GM23338 (cell line): ENCODE measurements around the gene KLF7. TPM values are rescaled to one million over a fixed set of nuclear protein-coding genes. Genes with fewer than 3 reads are reported as not detected.

Experiments
- ATAC-seq: fragments of 200-7000 bp; cut with Tn5 transposase; 3 replicates; pipeline ENCODE4 v1.9.1; 2020
- DNase-seq: peaks from one replicate; pipeline ENCODE4 v3.0.0-alpha.2; 2015; ENCODE audit warnings: low spot score
- H2AFZ ChIP-seq: fragments of 200-600 bp; sonication (generic); 2 replicates; pipeline ENCODE4 v1.8.0; 2016; ENCODE audit warnings: antibody characterized with exemption, mild to moderate bottlenecking, moderate library complexity
- H3F3A ChIP-seq: fragments of 200-600 bp; sonication (generic); replicated peaks from 2 replicates; pipeline ENCODE4 v1.8.0; 2017; ENCODE audit warnings: antibody characterized with exemption, mixed run types, low read depth
- H3K27ac ChIP-seq: fragments of 200-600 bp; sonication (generic); 2 replicates; pipeline ENCODE4 v1.6.1; 2016; ENCODE audit warnings: low read depth
- H3K27me3 ChIP-seq: fragments of 200-600 bp; sonication (generic); 2 replicates; pipeline ENCODE4 v1.8.0; 2016; ENCODE audit warnings: mild to moderate bottlenecking, mixed run types, moderate library complexity; ENCODE audit not compliant: insufficient read depth
- H3K36me3 ChIP-seq: fragments of 200-600 bp; sonication (generic); 2 replicates; pipeline ENCODE4 v1.8.0; 2016; ENCODE audit warnings: mild to moderate bottlenecking; ENCODE audit not compliant: insufficient read depth
- H3K4me1 ChIP-seq: fragments of 200-600 bp; sonication (generic); 2 replicates; pipeline ENCODE4 v1.8.0; 2016; ENCODE audit warnings: mild to moderate bottlenecking, moderate library complexity; ENCODE audit not compliant: insufficient read depth
- H3K4me2 ChIP-seq: fragments of 200-600 bp; sonication (generic); 2 replicates; pipeline ENCODE4 v1.7.1; 2017; ENCODE audit warnings: mixed run types
- H3K4me3 ChIP-seq: fragments of 200-600 bp; sonication (generic); 2 replicates; pipeline ENCODE4 v1.6.1; 2016; ENCODE audit warnings: mixed run types
- H3K79me2 ChIP-seq: fragments of 200-600 bp; sonication (generic); replicated peaks from 2 replicates; pipeline ENCODE4 v1.8.0; 2017; ENCODE audit warnings: mild to moderate bottlenecking; ENCODE audit not compliant: insufficient read depth
- H3K9me2 ChIP-seq: fragments of 200-600 bp; sonication (generic); 2 replicates; pipeline ENCODE4 v1.8.0; 2017; ENCODE audit not compliant: insufficient read depth
- H4K20me1 ChIP-seq: fragments of 200-600 bp; sonication (generic); replicated peaks from 2 replicates; pipeline ENCODE4 v1.8.0; 2017; ENCODE audit warnings: mild to moderate bottlenecking; ENCODE audit not compliant: insufficient read depth
- H3K27ac Mint-ChIP-seq: 2 replicates; pipeline ENCODE4 v1.8.0; 2020; ENCODE audit warnings: inconsistent platforms, mild to moderate bottlenecking, moderate library complexity, mixed read lengths
- H3K27me3 Mint-ChIP-seq: 3 replicates; pipeline ENCODE4 v1.8.0; 2022; ENCODE audit warnings: low read depth, mild to moderate bottlenecking, moderate library complexity, mixed read lengths, inconsistent platforms; ENCODE audit not compliant: insufficient read depth, poor library complexity
- H3K36me3 Mint-ChIP-seq: 3 replicates; pipeline ENCODE4 v1.8.0; 2021; ENCODE audit warnings: low read depth, mild to moderate bottlenecking, inconsistent platforms, moderate library complexity, mixed read lengths
- H3K4me1 Mint-ChIP-seq: 3 replicates; pipeline ENCODE4 v1.8.0; 2020; ENCODE audit warnings: mild to moderate bottlenecking, inconsistent platforms, mixed read lengths
- H3K4me3 Mint-ChIP-seq: 3 replicates; pipeline ENCODE4 v1.8.0; 2021; ENCODE audit warnings: moderate library complexity, mild to moderate bottlenecking, inconsistent platforms, mixed read lengths
- H3K9me3 Mint-ChIP-seq: 3 replicates; pipeline ENCODE4 v1.8.0; 2020; ENCODE audit warnings: moderate library complexity, mild to moderate bottlenecking, inconsistent platforms, mixed read lengths
- CREB1 ChIP-seq: fragments of 250-450 bp; sonication (Bioruptor Pico); IDR thresholded peaks from 2 replicates; pipeline ENCODE4 v1.5.0; 2020; ENCODE audit warnings: low read depth, mild to moderate bottlenecking, moderate library complexity
- EZH2 ChIP-seq: fragments of 200-600 bp; sonication (generic); IDR thresholded peaks from one replicate; pipeline ENCODE4 v1.8.0; 2017; ENCODE audit warnings: antibody characterized with exemption, mild to moderate bottlenecking, low read depth; ENCODE audit not compliant: unreplicated experiment
- EZH2phosphoT487 ChIP-seq: fragments of 200-600 bp; sonication (generic); IDR thresholded peaks from one replicate; pipeline ENCODE4 v1.8.1; 2018; ENCODE audit warnings: antibody characterized with exemption; ENCODE audit not compliant: unreplicated experiment
- JUNB ChIP-seq: IDR thresholded peaks from one replicate; pipeline ENCODE4 v1.6.1; 2016; ENCODE audit warnings: antibody characterized with exemption; ENCODE audit not compliant: unreplicated experiment
- POLR2AphosphoS5 ChIP-seq: IDR thresholded peaks from 2 replicates; pipeline ENCODE4 v1.6.1; 2016; ENCODE audit warnings: antibody characterized with exemption, low read depth
- STAT1 ChIP-seq: IDR thresholded peaks from one replicate; pipeline ENCODE4 v1.6.1; 2016; ENCODE audit warnings: antibody characterized with exemption; ENCODE audit not compliant: unreplicated experiment
- ZNF114 ChIP-seq: fragments of 250-450 bp; sonication (Bioruptor Pico); IDR thresholded peaks from 2 replicates; pipeline ENCODE4 v1.5.0; 2020; ENCODE audit warnings: mild to moderate bottlenecking, moderate library complexity
- ZNF331 ChIP-seq: fragments of 250-450 bp; sonication (Bioruptor Pico); IDR thresholded peaks from 2 replicates; pipeline ENCODE4 v1.5.0; 2020; ENCODE audit warnings: low read depth, mild to moderate bottlenecking, moderate library complexity
- ZNF462 ChIP-seq: fragments of 250-450 bp; sonication (Bioruptor Pico); IDR thresholded peaks from 2 replicates; pipeline ENCODE4 v1.5.0; 2020; ENCODE audit warnings: mild to moderate bottlenecking, moderate library complexity
- polyA plus RNA-seq: library from polyadenylated mRNA; unstranded; fragments of >200 nt; fragmentation: Nextera tagmentation; extraction: Ambion mirVana; gene quantifications from 2 replicates; pipeline ENCODE4 v1.2.1, GENCODE V29; 2016
- total RNA-seq: library from RNA; depleted of rRNA; stranded (reverse); fragments of >200 nt; shearing (Covaris generic); gene quantifications from 2 replicates; pipeline ENCODE4 v1.2.3, GENCODE V29; 2014
- TF ChIP-seq, protein P1 (sequence below): IDR thresholded peaks from 2 replicates; pipeline ENCODE4 v1.6.1; 2016; ENCODE audit warnings: antibody characterized with exemption

KLF7 gene
- total and polyA plus RNA-seq, 2 experiments from 2014 or later = 5.7 to 15.4 TPM

- no peaks in the 10 kb centered on the region for H3F3A ChIP-seq
- Mint-ChIP-seq H3K27ac (no peak overlapping the region; the same call in 1 of the 2 replicates), H3K36me3 (peaks cover 27% of the 10 kb centered on the region), H3K4me3 (no peak overlapping the region), H3K27me3 (peaks cover 3% of the 10 kb centered on the region), H3K4me1 (peaks cover 27% of the 10 kb centered on the region), H3K9me3 (peaks cover 4% of the 10 kb centered on the region; the same call in 1 of the 3 replicates)
- H3K27me3 ChIP-seq = no peaks in the 10 kb centered on the region
- TF ChIP-seq ZNF114 (CRISPR knock-in tag) = no peak
- TF ChIP-seq ZNF462 (CRISPR knock-in tag) = 0 out of 2 replicates have a peak, but pooled peaks have one; percentile 26
- TF ChIP-seq CREB1 (CRISPR knock-in tag) = no peak
- TF ChIP-seq POLR2AphosphoS5 = no peak
- H3K4me3 ChIP-seq = no peak overlapping the region
- peak; percentile 81 for ATAC-seq
- peak; percentile 50 for DNase-seq
- H3K4me2 ChIP-seq = peak overlapping the region; percentile 35; the same call in 1 of the 2 replicates
- no peaks in the 10 kb centered on the region; the same call in 1 of the 2 replicates for H3K36me3 ChIP-seq
- H4K20me1 ChIP-seq = no peaks in the 10 kb centered on the region
- H3K4me1 ChIP-seq = peaks cover 14% of the 10 kb centered on the region
- no peak overlapping the region for H2AFZ ChIP-seq
- H3K79me2 ChIP-seq = peaks cover 84% of the 10 kb centered on the region
- H3K27ac ChIP-seq = no peak overlapping the region
- no peaks in the 10 kb centered on the region; the same call in 1 of the 2 replicates for H3K9me2 ChIP-seq
These were observed 42.4 kb downstream of the KLF7 start for GRCh38 chr2:207123335-207123744.

- Mint-ChIP-seq H3K27ac (peak overlapping the region; percentile 10; the same call in 1 of the 2 replicates), H3K27me3 (peaks cover 3% of the 10 kb centered on the region), H3K9me3 (peaks cover 2% of the 10 kb centered on the region; the same call in 1 of the 3 replicates), H3K4me1 (peaks cover 27% of the 10 kb centered on the region), H3K36me3 (peaks cover 22% of the 10 kb centered on the region), H3K4me3 (no peak overlapping the region)
- no peaks in the 10 kb centered on the region for H4K20me1 ChIP-seq
- no peak overlapping the region for H3K4me3 ChIP-seq
- H3K4me2 ChIP-seq = peak overlapping the region; percentile 35; the same call in 1 of the 2 replicates
- no peaks in the 10 kb centered on the region; the same call in 1 of the 2 replicates for H3K9me2 ChIP-seq
- no peak for DNase-seq
- no peak for ATAC-seq
- H3K27ac ChIP-seq = no peak overlapping the region
- H3K36me3 ChIP-seq = no peaks in the 10 kb centered on the region; the same call in 1 of the 2 replicates
- no peaks in the 10 kb centered on the region for H3K27me3 ChIP-seq
- peaks cover 84% of the 10 kb centered on the region for H3K79me2 ChIP-seq
- peaks cover 14% of the 10 kb centered on the region for H3K4me1 ChIP-seq
- no peak overlapping the region for H2AFZ ChIP-seq
- H3F3A ChIP-seq = no peaks in the 10 kb centered on the region
- TF ChIP-seq ZNF331 (CRISPR knock-in tag) (no peak), ZNF114 (CRISPR knock-in tag) (no peak), CREB1 (CRISPR knock-in tag) (no peak), EZH2 (no peak), EZH2phosphoT487 (no peak), JUNB (no peak), STAT1 (no peak), POLR2AphosphoS5 (no peak)
- TF ChIP-seq, protein P1, sequence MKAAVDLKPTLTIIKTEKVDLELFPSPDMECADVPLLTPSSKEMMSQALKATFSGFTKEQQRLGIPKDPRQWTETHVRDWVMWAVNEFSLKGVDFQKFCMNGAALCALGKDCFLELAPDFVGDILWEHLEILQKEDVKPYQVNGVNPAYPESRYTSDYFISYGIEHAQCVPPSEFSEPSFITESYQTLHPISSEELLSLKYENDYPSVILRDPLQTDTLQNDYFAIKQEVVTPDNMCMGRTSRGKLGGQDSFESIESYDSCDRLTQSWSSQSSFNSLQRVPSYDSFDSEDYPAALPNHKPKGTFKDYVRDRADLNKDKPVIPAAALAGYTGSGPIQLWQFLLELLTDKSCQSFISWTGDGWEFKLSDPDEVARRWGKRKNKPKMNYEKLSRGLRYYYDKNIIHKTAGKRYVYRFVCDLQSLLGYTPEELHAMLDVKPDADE = no peak
These were observed 43.0 kb downstream of the KLF7 start for GRCh38 chr2:207122651-207123334.
